Ovary (tissue), 10 donors: Measurements from ENCODE around the gene FGF8. TPM values are rescaled to one million over a fixed set of nuclear protein-coding genes. Genes with fewer than 3 reads are reported as not detected.
A peak's percentile ranks its signal among the peaks of the same experiment; 100 is the strongest.

ENCODE experiments used
- DNase-seq, 5 donors: peaks; one replicate each; pipeline ENCODE4 v3.0.0-alpha.2; 2019 to 2020
- H3K27ac ChIP-seq, 2 donors: fragments of 200-600 bp; one replicate each; pipeline versions ENCODE4 v1.5.1 to v1.8.0; 2019 to 2022
- H3K27me3 ChIP-seq: fragments of 200-600 bp; one replicate; pipeline ENCODE4 v1.8.0; 2022
- H3K36me3 ChIP-seq: fragments of 200-600 bp; sonication (generic); one replicate; pipeline ENCODE4 v1.5.1; 2019
- H3K4me1 ChIP-seq: one replicate; pipeline ENCODE4 v1.8.1; 2013; ENCODE audit warnings: mild to moderate bottlenecking, moderate library complexity; ENCODE audit not compliant: insufficient read depth
- H3K4me3 ChIP-seq: fragments of 200-600 bp; sonication (generic); one replicate; pipeline ENCODE4 v1.5.1; 2017
- H3K9me3 ChIP-seq, 2 donors: fragments of 200-600 bp in 1 of 2; sonication (generic) in 1 of 2; one replicate each; pipeline versions ENCODE4 v1.5.1 to v1.8.1; 2013 to 2019; ENCODE audit warnings: mild to moderate bottlenecking in 1 of 2, moderate library complexity in 1 of 2
- CTCF ChIP-seq, 3 donors: fragments of 450-650 bp in 2 of 3; fragments of 200-600 bp in 1 of 3; IDR thresholded peaks; one replicate each; pipeline versions ENCODE4 v1.5.1 to v1.8.0; 2016 to 2022; ENCODE audit warnings: antibody characterized with exemption in 3 of 3, mild to moderate bottlenecking in 1 of 3
- EP300 ChIP-seq: sonication (generic); formaldehyde crosslinking; IDR thresholded peaks from one replicate; pipeline ENCODE4 v1.6.1; 2017; ENCODE audit warnings: antibody characterized with exemption
- POLR2A ChIP-seq: fragments of 450-650 bp; IDR thresholded peaks from one replicate; pipeline ENCODE4 v1.6.1; 2017; ENCODE audit warnings: antibody characterized with exemption, mild to moderate bottlenecking, moderate library complexity
- WGBS, 3 donors: extraction: QIAGEN DNeasy Blood & Tissue Kit in 1 of 3; methylation state at CpG; one replicate each; pipeline versions ENCODE4 v1.1.5 to v1.1.7; 2013 to 2017; 5-methylcytosine and 5-hydroxymethylcytosine counted together
- intact Hi-C, 4 donors: fragments of 100-400 bp; cut with DNase I; formaldehyde crosslinking; loops; one replicate each; pipeline versions ENCODE4 v1.11.0 to v1.15.1; 2022 to 2023
- long read RNA-seq, 3 donors: library from polyadenylated mRNA in 2 of 3; unstranded in 2 of 3; transcript quantifications; one replicate each; pipeline ENCODE4 v2.0.0 and lab custom pipeline, GENCODE V29; 2021 to 2026
- polyA plus RNA-seq, 2 donors: library from polyadenylated mRNA; stranded (reverse); fragments of 200-250 nt in 1 of 2; fragments of 350-450 nt in 1 of 2; fragmentation: Illumina TruSeq in 1 of 2; extraction: RNeasy Lipid Tissue Mini Kit (QIAGEN cat#74804) in 1 of 2; gene quantifications; one replicate each; pipeline ENCODE4 v1.2.3, GENCODE V29; 2013 to 2014
- total RNA-seq, 7 donors: library from RNA; depleted of rRNA in 2 of 7; stranded (reverse); fragments of >200 nt in 2 of 7; fragmentation: NEBNext Ultra II Directional in 3 of 7; extraction: Animal tissue kit (Norgen Biotek cat#: 25700) in 3 of 7; gene quantifications; one replicate each; pipeline versions ENCODE4 v1.1.0 to v1.2.4, GENCODE V29; 2016 to 2023
- donor health status: DM: no; HTN: no; CAD: no; lungs with moderate emphysema.
- donor health status: DM: no; HTN: no; CAD: no.
- donor health status: Bipolar disorder and iron deficiency.
- donor health status: DM: yes; HTN: yes; CAD: no.
- donor health status: DM: no; HTN: no; CAD: no.
- donor health status: DM: yes; HTN: yes; CAD: no.

Gene FGF8
- total RNA-seq (not detected), polyA plus RNA-seq (not detected)
- long read RNA-seq, donor 1, result 0 reads
- long read RNA-seq, donor 2, result 0 reads
- long read RNA-seq, donor 3, result 0 reads

- no peak within 1 kb of the TSS for H3K27ac ChIP-seq
- intact Hi-C loops, result loop anchor here (5.0 to 10.0 kb wide), 6 partner anchors 171 to 561 kb away; no protein-coding TSS in a partner anchor
- no peak within 1 kb of the TSS for H3K4me3 ChIP-seq
- H3K4me1 ChIP-seq, result peaks cover 10% of the 10 kb centered on the region
- no peaks in the 10 kb centered on the region for H3K36me3 ChIP-seq
- no peak for DNase-seq
- WGBS, 3 donors, result 1 to 2% (median 1%) methylated on average over 50 to 98 of the region's 98 CpGs
- TF ChIP-seq POLR2A, result no peak
- TF ChIP-seq CTCF (IDR thresholded peaks at IDR 0.05), result no peak
- H3K9me3 ChIP-seq, result no peaks in the 10 kb centered on the region
- H3K27me3 ChIP-seq, result no peaks in the 10 kb centered on the region
Observed at GRCh38 chr10:101775273-101776160, at the start of gene FGF8. Gene FGF8, minus strand, starts transcription at chr10:101776114. Its CDS starts 214 bp downstream, at chr10:101775900.

GRCh38 chr10:101824736-101825135 is 48.8 kb upstream of the FGF8 start:
- intact Hi-C loops, result no loop called here
- no peak overlapping the region for H3K27ac ChIP-seq
- H3K27me3 ChIP-seq, result no peaks in the 10 kb centered on the region
- no peaks in the 10 kb centered on the region for H3K36me3 ChIP-seq
- WGBS, 3 donors, result 79 to 87% (median 82%) methylated on average over 2 of the region's 2 CpGs
- TF ChIP-seq POLR2A (no peak), EP300 (no peak), CTCF (IDR thresholded peaks at IDR 0.05) (no peak)
- DNase-seq, result no peak
- peaks cover 10% of the 10 kb centered on the region for H3K4me1 ChIP-seq
- no peak overlapping the region for H3K4me3 ChIP-seq
- no peaks in the 10 kb centered on the region for H3K9me3 ChIP-seq

GRCh38 chr10:101818872-101819633 is 43.1 kb upstream of the FGF8 start:
- intact Hi-C loops, result no loop called here
- H3K27ac ChIP-seq, result peak overlapping the region; percentile 33 to 82
- H3K4me1 ChIP-seq, result peaks cover 5% of the 10 kb centered on the region
- no peaks in the 10 kb centered on the region for H3K36me3 ChIP-seq
- WGBS, 3 donors, result 17 to 20% (median 19%) methylated on average over 14 of the region's 14 CpGs
- peak overlapping the region; percentile 41 for H3K4me3 ChIP-seq
- no peak for DNase-seq
- H3K27me3 ChIP-seq, result no peaks in the 10 kb centered on the region
- no peaks in the 10 kb centered on the region for H3K9me3 ChIP-seq
- TF ChIP-seq CTCF (IDR thresholded peaks at IDR 0.05) (no peak), EP300 (no peak)

GRCh38 chr10:101818119-101818871 is 42.4 kb upstream of the FGF8 start, which contains the start of gene OGA:
Gene OGA, minus strand, starts transcription at chr10:101818444. Its CDS starts 422 bp downstream, at chr10:101818022.
- intact Hi-C loops, result no loop called here
- Histone ChIP-seq H3K27me3 (no peaks in the 10 kb centered on the region), H3K27ac (peak within 1 kb of the TSS; percentile 60 to 82), H3K4me3 (peak within 1 kb of the TSS; percentile 82), H3K36me3 (no peaks in the 10 kb centered on the region), H3K9me3 (no peaks in the 10 kb centered on the region), H3K4me1 (peaks cover 7% of the 10 kb centered on the region)
- 0 to 1% (median 0%) methylated on average over 45 to 47 of the region's 47 CpGs for WGBS, 3 donors
- DNase-seq, result peak; percentile 97 to 98 (median 98)
- TF ChIP-seq POLR2A (peak; percentile 99), EP300 (no peak)
